Measurements from ENCODE around the gene MYLK. TPM values are rescaled to one million over a fixed set of nuclear protein-coding genes. Genes with fewer than 3 reads are reported as not detected.

Gene MYLK
- total and polyA plus RNA-seq, 2 experiments from 2014 or later = 13.1 to 27.1 TPM

- Histone ChIP-seq H2AFZ (no peak overlapping the region), H3K4me1 (ENCODE audit: insufficient read depth) (peaks cover 35% of the 10 kb centered on the region), H3K79me2 (no peaks in the 10 kb centered on the region), H3K9me2 (replicated peaks; ENCODE audit: insufficient read depth) (no peaks in the 10 kb centered on the region), H3K27ac (no peak overlapping the region), H4K20me1 (ENCODE audit: insufficient read depth, poor library complexity, severe bottlenecking) (no peaks in the 10 kb centered on the region), H3K4me3 (no peak overlapping the region), H3K4me2 (no peak overlapping the region), H3K27me3 (peaks cover 27% of the 10 kb centered on the region), H3K36me3 (replicated peaks; ENCODE audit: insufficient read depth, low read depth) (no peaks in the 10 kb centered on the region), H3K9me3 (ENCODE audit: low read depth) (no peaks in the 10 kb centered on the region)
- 66% methylated on average over 3 of the region's 3 CpGs for WGBS (ENCODE audit: low lambda C conversion rate, missing lambda C conversion rate)
- TF ChIP-seq EZH2 (IDR thresholded peaks at IDR 0.05; ENCODE audit: borderline replicate concordance) (no peak), CTCF (IDR thresholded peaks at IDR 0.05; ENCODE audit: poor library complexity) (no peak), EZH2phosphoT487 (IDR thresholded peaks at IDR 0.05; ENCODE audit: low read depth, severe bottlenecking, unreplicated experiment) (no peak)
- DNase-seq (ENCODE audit: low spot score) = no peak
Observed at GRCh38 chr3:123791417-123791816, 92.7 kb downstream of the MYLK start.

- TF ChIP-seq CTCF (IDR thresholded peaks at IDR 0.05; ENCODE audit: poor library complexity) (no peak), EZH2phosphoT487 (IDR thresholded peaks at IDR 0.05; ENCODE audit: low read depth, severe bottlenecking, unreplicated experiment) (no peak), EZH2 (IDR thresholded peaks at IDR 0.05; ENCODE audit: borderline replicate concordance) (no peak)
Observed at GRCh38 chr3:123791073-123791370, 93.1 kb downstream of the MYLK start.

GRCh38 chr3:123790254-123791072 lies 93.7 kb downstream of the MYLK start:
- H3K36me3 ChIP-seq (replicated peaks; ENCODE audit: insufficient read depth, low read depth) = no peaks in the 10 kb centered on the region
- peaks cover 27% of the 10 kb centered on the region for H3K27me3 ChIP-seq
- TF ChIP-seq EZH2phosphoT487 (IDR thresholded peaks at IDR 0.05; ENCODE audit: low read depth, severe bottlenecking, unreplicated experiment) = no peak
- no peak for TF ChIP-seq CTCF (IDR thresholded peaks at IDR 0.05; ENCODE audit: poor library complexity)
- TF ChIP-seq EZH2 (IDR thresholded peaks at IDR 0.05; ENCODE audit: borderline replicate concordance) = no peak
- H3K4me1 ChIP-seq (ENCODE audit: insufficient read depth) = peaks cover 35% of the 10 kb centered on the region
- H3K4me2 ChIP-seq = no peak overlapping the region
- 82% methylated on average over 9 of the region's 9 CpGs for WGBS (ENCODE audit: low lambda C conversion rate, missing lambda C conversion rate)
- H3K9me3 ChIP-seq (ENCODE audit: low read depth) = no peaks in the 10 kb centered on the region
- no peak overlapping the region for H3K27ac ChIP-seq
- DNase-seq (ENCODE audit: low spot score) = no peak
- no peak overlapping the region for H2AFZ ChIP-seq
- H3K4me3 ChIP-seq = no peak overlapping the region
- H4K20me1 ChIP-seq (ENCODE audit: insufficient read depth, poor library complexity, severe bottlenecking) = no peaks in the 10 kb centered on the region
- H3K79me2 ChIP-seq = no peaks in the 10 kb centered on the region
- no peaks in the 10 kb centered on the region for H3K9me2 ChIP-seq (replicated peaks; ENCODE audit: insufficient read depth)

More at GRCh38 chr3:123791073-123791370, 93.1 kb downstream of the MYLK start:
- no peaks in the 10 kb centered on the region for H3K9me3 ChIP-seq (ENCODE audit: low read depth)
- H4K20me1 ChIP-seq (ENCODE audit: insufficient read depth, poor library complexity, severe bottlenecking) = no peaks in the 10 kb centered on the region
- no peak overlapping the region for H3K4me2 ChIP-seq
- 67% methylated on average over 3 of the region's 3 CpGs for WGBS (ENCODE audit: low lambda C conversion rate, missing lambda C conversion rate)
- H3K27me3 ChIP-seq = peaks cover 27% of the 10 kb centered on the region
- H2AFZ ChIP-seq = no peak overlapping the region
- H3K9me2 ChIP-seq (replicated peaks; ENCODE audit: insufficient read depth) = no peaks in the 10 kb centered on the region
- H3K79me2 ChIP-seq = no peaks in the 10 kb centered on the region
- peaks cover 35% of the 10 kb centered on the region for H3K4me1 ChIP-seq (ENCODE audit: insufficient read depth)
- no peak for DNase-seq (ENCODE audit: low spot score)
- H3K27ac ChIP-seq = no peak overlapping the region
- no peak overlapping the region for H3K4me3 ChIP-seq
- H3K36me3 ChIP-seq (replicated peaks; ENCODE audit: insufficient read depth, low read depth) = no peaks in the 10 kb centered on the region
